ENCODE data around the gene DMP1. TPM values are rescaled to one million over a fixed set of nuclear protein-coding genes. Genes with fewer than 3 reads are reported as not detected.
"Not testable (repeated sequence)": the region's sequence is repeated elsewhere in the genome, so short reads cannot be mapped to it uniquely, and the experiment has no call there.

The DMP1 gene
- total and polyA plus RNA-seq, 12 donors: not detected

DNA sequence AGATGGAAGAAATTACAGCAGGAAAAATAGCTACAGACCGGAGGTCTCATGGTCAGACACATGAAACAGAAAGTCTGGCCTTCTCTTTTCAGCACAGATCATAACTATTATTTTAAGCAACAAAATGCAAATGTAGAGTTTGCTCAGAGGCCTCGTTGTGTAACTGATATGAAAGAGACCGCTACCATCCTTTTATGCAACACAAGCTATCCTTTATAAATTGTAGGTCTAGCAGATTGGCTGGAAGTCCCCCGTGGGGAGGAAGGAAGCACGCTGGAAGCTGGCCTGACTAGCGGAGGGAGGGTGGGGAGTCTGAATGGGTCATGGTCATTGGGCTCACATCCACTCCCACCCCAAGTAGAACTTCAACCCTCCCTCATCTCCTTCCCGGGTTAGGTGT, 27.7 kb downstream of the DMP1 start:
- 43 to 48% methylated on average over 7 of the region's 7 CpGs for WGBS, 2 donors
- H3K27ac ChIP-seq: peak overlapping the region; percentile 20 to 70 (median 49)
- ATAC-seq: peak; percentile 62 to 88 (median 78)
- TF ChIP-seq, protein P1, sequence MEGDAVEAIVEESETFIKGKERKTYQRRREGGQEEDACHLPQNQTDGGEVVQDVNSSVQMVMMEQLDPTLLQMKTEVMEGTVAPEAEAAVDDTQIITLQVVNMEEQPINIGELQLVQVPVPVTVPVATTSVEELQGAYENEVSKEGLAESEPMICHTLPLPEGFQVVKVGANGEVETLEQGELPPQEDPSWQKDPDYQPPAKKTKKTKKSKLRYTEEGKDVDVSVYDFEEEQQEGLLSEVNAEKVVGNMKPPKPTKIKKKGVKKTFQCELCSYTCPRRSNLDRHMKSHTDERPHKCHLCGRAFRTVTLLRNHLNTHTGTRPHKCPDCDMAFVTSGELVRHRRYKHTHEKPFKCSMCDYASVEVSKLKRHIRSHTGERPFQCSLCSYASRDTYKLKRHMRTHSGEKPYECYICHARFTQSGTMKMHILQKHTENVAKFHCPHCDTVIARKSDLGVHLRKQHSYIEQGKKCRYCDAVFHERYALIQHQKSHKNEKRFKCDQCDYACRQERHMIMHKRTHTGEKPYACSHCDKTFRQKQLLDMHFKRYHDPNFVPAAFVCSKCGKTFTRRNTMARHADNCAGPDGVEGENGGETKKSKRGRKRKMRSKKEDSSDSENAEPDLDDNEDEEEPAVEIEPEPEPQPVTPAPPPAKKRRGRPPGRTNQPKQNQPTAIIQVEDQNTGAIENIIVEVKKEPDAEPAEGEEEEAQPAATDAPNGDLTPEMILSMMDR (IDR thresholded peaks at IDR 0.05): no peak
- H3K4me3 ChIP-seq: no peak overlapping the region
- H3K4me1 ChIP-seq: peaks cover 0 to 31% (median 19%) of the 10 kb centered on the region in 9 donors
- no peaks in the 10 kb centered on the region for H3K27me3 ChIP-seq
- intact Hi-C loops (cut with DNase I): loop anchor here in 9 of 10 donors (2.0 to 10.0 kb wide), 12 partner anchors 53 to 537 kb away; partner anchors contain the start of gene SPP1 (in 3 of the 9)
- DNase-seq: peak; percentile 37 to 62
- no peaks in the 10 kb centered on the region for H3K36me3 ChIP-seq
- peaks cover 0 to 34% (median 5%) of the 10 kb centered on the region in 11 donors for H3K9me3 ChIP-seq

DNA sequence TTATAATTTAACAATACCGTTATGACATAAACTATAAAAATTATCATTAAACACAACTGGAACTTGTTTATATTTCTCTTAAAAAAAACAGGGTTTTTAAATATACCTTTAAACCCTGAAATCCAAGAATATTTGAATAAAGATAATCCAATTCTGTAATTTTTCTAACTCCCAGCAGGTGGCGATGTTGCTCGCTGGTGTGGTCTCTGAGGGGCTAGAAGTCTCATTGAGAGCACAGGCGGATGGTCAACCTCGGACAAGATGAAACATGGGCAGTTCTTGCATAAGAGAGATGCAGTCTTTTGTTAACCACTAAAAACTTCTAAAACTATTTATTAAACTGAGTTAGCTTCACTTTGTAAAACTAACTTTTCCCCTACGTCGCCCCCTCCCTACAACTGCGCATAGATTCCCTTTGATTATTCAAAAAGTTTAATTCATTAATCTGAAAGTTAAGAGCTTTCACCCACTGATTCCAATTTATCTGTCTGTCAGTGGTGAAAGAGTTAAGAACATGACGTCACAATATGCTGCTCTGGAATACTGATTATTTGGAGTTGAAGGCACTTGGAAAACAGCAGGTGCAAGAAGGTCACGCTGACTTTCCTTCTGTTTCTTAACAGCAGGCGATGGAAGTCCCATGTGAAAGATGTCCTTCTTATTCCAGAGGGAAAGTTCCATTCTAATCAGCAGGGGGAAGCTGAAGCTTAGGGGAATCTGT, 29.5 kb downstream of the DMP1 start:
- no peaks in the 10 kb centered on the region for H3K27me3 ChIP-seq
- no peaks in the 10 kb centered on the region for H3K36me3 ChIP-seq
- H3K27ac ChIP-seq: peak overlapping the region in 6 of 10 donors; percentile 25 to 68 (median 50)
- DNase-seq (peak; percentile 55 to 68), ATAC-seq (peak; percentile 71 to 89 (median 83))
- peak overlapping the region in 2 of 10 donors; percentile 1 to 3 for H3K4me3 ChIP-seq
- WGBS, 2 donors: 33 to 39% methylated on average over 11 of the region's 11 CpGs
- TF ChIP-seq, protein P1 (IDR thresholded peaks at IDR 0.05): peak; percentile 74 to 87 (median 78)
- peaks cover 0 to 31% (median 19%) of the 10 kb centered on the region in 9 donors for H3K4me1 ChIP-seq
- peaks cover 0 to 23% (median 0%) of the 10 kb centered on the region in 11 donors for H3K9me3 ChIP-seq
- intact Hi-C loops (cut with DNase I): loop anchor here (1.0 to 10.0 kb wide), 18 partner anchors 37 to 535 kb away; partner anchors contain the start of gene SPP1 (in 3 of the 10)

DNA sequence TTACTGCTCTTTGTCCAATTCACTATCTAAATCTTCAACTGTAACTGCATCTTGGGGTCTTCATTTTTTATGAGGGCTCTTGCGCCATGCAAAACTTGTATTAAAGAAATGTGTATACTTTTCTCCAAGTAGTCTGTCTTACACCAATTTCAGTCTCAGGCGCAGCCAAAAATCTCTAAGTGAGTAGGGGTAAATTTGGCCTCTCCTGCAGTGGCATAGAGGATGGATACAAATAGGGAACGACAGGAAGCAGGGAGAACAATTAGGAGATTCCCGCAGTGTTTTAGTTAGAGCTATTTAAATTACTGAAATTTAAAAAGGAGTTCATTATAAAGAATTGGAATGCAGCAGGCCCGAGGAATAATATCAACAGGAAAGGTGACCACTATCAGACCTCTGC, 30.2 kb downstream of the DMP1 start:
- H3K27me3 ChIP-seq: no peaks in the 10 kb centered on the region
- no peak for DNase-seq
- WGBS, 2 donors: 45 to 59% methylated on average over 5 of the region's 5 CpGs
- TF ChIP-seq, protein P1 (IDR thresholded peaks at IDR 0.05): no peak
- intact Hi-C loops (cut with DNase I): loop anchor here in 7 of 10 donors (2.0 to 10.0 kb wide), 7 partner anchors 37 to 285 kb away; no protein-coding TSS in a partner anchor
- no peak for ATAC-seq
- peak overlapping the region in 6 of 10 donors; percentile 26 to 68 (median 50) for H3K27ac ChIP-seq
- no peak overlapping the region for H3K4me3 ChIP-seq
- peaks cover 0 to 31% (median 19%) of the 10 kb centered on the region in 9 donors for H3K4me1 ChIP-seq
- no peaks in the 10 kb centered on the region for H3K36me3 ChIP-seq
- H3K9me3 ChIP-seq: peaks cover 0 to 17% (median 0%) of the 10 kb centered on the region in 11 donors

DNA sequence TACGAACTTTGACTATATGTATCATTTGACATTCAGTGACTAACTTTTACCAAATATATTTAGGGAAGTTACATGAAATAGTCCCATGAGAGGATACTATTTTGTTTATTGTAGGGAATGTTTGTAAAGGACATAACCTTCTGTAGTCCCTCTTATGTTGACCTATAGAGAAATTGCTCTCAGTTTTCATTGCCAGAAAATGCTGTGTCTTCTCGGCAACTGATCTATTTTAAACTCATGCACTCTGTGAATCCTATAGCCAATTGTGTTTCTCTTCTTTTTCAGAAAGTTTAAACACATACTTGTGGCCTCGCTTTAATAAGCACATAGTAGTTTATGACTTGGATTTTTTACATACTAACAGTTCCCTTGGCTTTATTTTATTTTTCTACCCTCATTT, 38.2 kb downstream of the DMP1 start:
- intact Hi-C loops (cut with DNase I): loop anchor here in 2 of 10 donors (10.0 kb wide), 2 partner anchors 144 to 276 kb away; no protein-coding TSS in a partner anchor
- ATAC-seq: no peak
- no peak overlapping the region for H3K4me3 ChIP-seq
- H3K27ac ChIP-seq: no peak overlapping the region
- TF ChIP-seq, protein P1 (IDR thresholded peaks at IDR 0.05): no peak
- H3K9me3 ChIP-seq: peaks cover 0 to 29% (median 19%) of the 10 kb centered on the region in 11 donors
- H3K27me3 ChIP-seq: no peaks in the 10 kb centered on the region
- 78 to 84% methylated on average over 3 of the region's 3 CpGs for WGBS, 2 donors
- no peak for DNase-seq
- no peaks in the 10 kb centered on the region for H3K36me3 ChIP-seq
- no peaks in the 10 kb centered on the region for H3K4me1 ChIP-seq

DNA sequence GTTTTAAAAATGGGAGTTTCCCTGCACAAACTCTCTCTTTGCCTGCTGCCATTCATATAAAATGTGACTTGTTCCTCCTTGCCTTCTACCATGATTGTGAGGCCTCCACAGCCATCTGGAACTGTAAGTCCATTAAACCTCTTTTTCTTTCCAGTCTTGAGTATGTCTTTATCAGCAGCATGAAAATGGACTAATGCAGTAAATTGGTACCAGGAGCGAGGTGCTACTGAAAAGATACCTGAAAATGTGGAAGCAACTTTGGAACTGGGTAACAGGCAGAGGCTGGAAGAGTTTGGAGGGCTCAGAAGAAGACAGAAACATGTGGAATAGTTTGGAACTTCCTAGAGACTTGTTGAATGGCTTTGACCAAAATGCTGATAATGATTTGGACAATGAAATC, 40.9 kb downstream of the DMP1 start:
- WGBS, 2 donors: 82 to 88% methylated on average over 1 of the region's 1 CpG
- ATAC-seq; H3K4me3 ChIP-seq; H3K36me3 ChIP-seq; intact Hi-C loops (cut with DNase I); H3K27ac ChIP-seq; H3K4me1 ChIP-seq; DNase-seq; H3K27me3 ChIP-seq: not testable (repeated sequence)
- peaks cover 0 to 31% (median 19%) of the 10 kb centered on the region in 11 donors for H3K9me3 ChIP-seq

DNA sequence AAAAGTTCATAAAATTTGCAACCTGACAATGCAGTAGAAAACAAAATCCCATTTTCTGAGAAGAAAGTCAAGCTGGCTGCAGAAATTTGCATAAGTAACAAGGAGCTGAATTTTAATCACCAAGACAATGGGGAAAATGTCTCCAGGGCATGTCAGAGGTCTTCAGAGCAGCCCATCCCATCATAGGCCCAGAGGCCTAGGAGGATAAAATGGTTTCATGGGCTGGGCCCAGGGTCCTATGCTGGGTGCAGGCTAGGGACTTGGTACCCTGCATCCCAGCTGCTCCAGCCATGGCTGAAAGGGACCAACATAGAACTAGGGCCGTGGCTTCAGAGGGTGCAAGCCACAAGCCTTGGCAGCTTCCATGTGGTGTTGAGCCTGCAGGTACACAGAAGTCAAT, 42.0 kb downstream of the DMP1 start:
- WGBS, 2 donors: 29 to 33% methylated on average over 1 of the region's 1 CpG
- intact Hi-C loops (cut with DNase I); ATAC-seq: not testable (repeated sequence)

More for the DNA sequence above, 42.0 kb downstream of the DMP1 start:
- not testable (repeated sequence) for H3K4me3 ChIP-seq, H3K27me3 ChIP-seq, DNase-seq, H3K4me1 ChIP-seq, H3K36me3 ChIP-seq, H3K27ac ChIP-seq
- H3K9me3 ChIP-seq: peaks cover 0 to 32% (median 19%) of the 10 kb centered on the region in 11 donors
